BLaER1 treated with 17β-estradiol and CSF1 and Interleukin-3, amounts not matched to agents 10 nM and 100 nM (cell line): ENCODE results near the gene TRIM2.

Experiments used
- H3K27ac ChIP-seq, 11 experiments: shearing (Covaris generic); formaldehyde crosslinking; 2 replicates each; pipeline ENCODE4 v1.8.1; 2022
- H3K27me3 ChIP-seq, 11 experiments: shearing (Covaris generic); formaldehyde crosslinking; 2 replicates each; pipeline ENCODE4 v1.8.1; 2022
- H3K36me3 ChIP-seq, 11 experiments: shearing (Covaris generic); formaldehyde crosslinking; 2 replicates each; pipeline ENCODE4 v1.8.1; 2022
- H3K4me1 ChIP-seq, 10 experiments: shearing (Covaris generic); formaldehyde crosslinking; 2 replicates each; pipeline ENCODE4 v1.8.1; 2022
- H3K4me2 ChIP-seq, 11 experiments: shearing (Covaris generic); formaldehyde crosslinking; 2 replicates each; pipeline ENCODE4 v1.8.1; 2022
- H3K4me3 ChIP-seq, 10 experiments: shearing (Covaris generic); formaldehyde crosslinking; 2 replicates each; pipeline ENCODE4 v1.8.1; 2022
- H3K9ac ChIP-seq, 11 experiments: shearing (Covaris generic); formaldehyde crosslinking; 2 replicates each; pipeline ENCODE4 v1.8.1; 2022
- H3K9me3 ChIP-seq, 11 experiments: shearing (Covaris generic); formaldehyde crosslinking; replicated peaks in 1 of 11; 2 replicates each; pipeline ENCODE4 v1.8.1; 2022
- H4K20me1 ChIP-seq, 11 experiments: shearing (Covaris generic); formaldehyde crosslinking; 2 replicates each; pipeline ENCODE4 v1.8.1; 2022
- Cebpa-rat ChIP-seq, 11 experiments: shearing (Covaris generic); IDR thresholded peaks; 2 replicates each; pipeline ENCODE4 v1.8.1; 2022

The TRIM2 gene

DNA sequence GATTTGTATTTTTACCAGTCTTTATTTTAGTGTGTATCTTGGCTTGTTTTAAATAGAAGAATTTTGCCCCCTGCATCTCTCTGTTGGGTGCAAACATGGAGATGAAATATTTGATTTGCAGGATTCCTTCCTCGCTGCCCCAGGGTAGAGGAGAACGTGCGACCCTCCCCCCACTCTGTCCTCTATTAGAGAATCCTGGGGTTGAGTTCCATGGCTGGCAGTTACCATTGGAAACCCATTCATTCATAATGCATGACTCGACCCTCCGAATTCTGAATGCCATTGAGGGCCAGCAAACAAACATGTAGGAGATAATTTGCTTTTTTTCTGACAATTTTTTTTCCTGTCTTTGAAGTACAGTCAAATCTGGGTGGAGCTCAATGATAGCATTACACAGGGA is 53.7 kb downstream of the TRIM2 start:
- no peak overlapping the region for H3K4me3 ChIP-seq
- peaks cover 0 to 18% (median 6%) of the 10 kb centered on the region in 11 experiments; a peak in 12 of 22 replicates for H3K9me3 ChIP-seq

DNA sequence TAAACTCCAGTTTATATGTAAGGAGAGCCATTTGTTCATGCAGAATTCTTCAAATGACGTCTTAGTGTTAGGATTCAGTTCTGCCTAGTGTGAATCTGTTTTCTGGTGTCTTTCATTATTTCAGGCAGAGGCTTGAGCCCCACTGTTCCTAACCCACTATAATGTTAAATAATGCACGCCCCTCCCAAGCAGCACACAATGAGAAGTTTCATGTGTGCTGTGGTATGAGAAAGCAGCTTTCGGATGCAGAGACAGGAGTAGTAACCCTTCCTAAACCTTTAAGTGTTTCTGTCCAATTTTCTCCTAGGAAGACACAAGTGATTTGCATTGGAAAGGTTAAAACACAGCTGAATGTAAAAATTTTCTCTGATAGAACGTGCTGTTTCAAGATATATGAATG is 54.5 kb downstream of the TRIM2 start:
- H3K9ac ChIP-seq = no peak overlapping the region
- no peak overlapping the region for H3K4me2 ChIP-seq
- H3K27me3 ChIP-seq = no peaks in the 10 kb centered on the region
- no peaks in the 10 kb centered on the region for H3K36me3 ChIP-seq
- peaks cover 0 to 20% (median 6%) of the 10 kb centered on the region in 11 experiments; a peak in 12 of 22 replicates for H3K9me3 ChIP-seq
- H3K4me1 ChIP-seq = peaks cover 0 to 6% (median 0%) of the 10 kb centered on the region in 10 experiments; a peak in 2 of 20 replicates
- no peaks in the 10 kb centered on the region for H4K20me1 ChIP-seq
- H3K27ac ChIP-seq = no peak overlapping the region
- no peak overlapping the region for H3K4me3 ChIP-seq
- no peak for TF ChIP-seq Cebpa-rat (IDR thresholded peaks at IDR 0.05)

More for the DNA sequence above, 53.7 kb downstream of the TRIM2 start:
- no peaks in the 10 kb centered on the region for H3K27me3 ChIP-seq
- H4K20me1 ChIP-seq = no peaks in the 10 kb centered on the region
- no peak overlapping the region for H3K4me2 ChIP-seq
- peaks cover 0 to 6% (median 0%) of the 10 kb centered on the region in 10 experiments; a peak in 2 of 20 replicates for H3K4me1 ChIP-seq
- TF ChIP-seq Cebpa-rat (IDR thresholded peaks at IDR 0.05) = no peak
- no peaks in the 10 kb centered on the region for H3K36me3 ChIP-seq
- no peak overlapping the region for H3K9ac ChIP-seq
- H3K27ac ChIP-seq = no peak overlapping the region

DNA sequence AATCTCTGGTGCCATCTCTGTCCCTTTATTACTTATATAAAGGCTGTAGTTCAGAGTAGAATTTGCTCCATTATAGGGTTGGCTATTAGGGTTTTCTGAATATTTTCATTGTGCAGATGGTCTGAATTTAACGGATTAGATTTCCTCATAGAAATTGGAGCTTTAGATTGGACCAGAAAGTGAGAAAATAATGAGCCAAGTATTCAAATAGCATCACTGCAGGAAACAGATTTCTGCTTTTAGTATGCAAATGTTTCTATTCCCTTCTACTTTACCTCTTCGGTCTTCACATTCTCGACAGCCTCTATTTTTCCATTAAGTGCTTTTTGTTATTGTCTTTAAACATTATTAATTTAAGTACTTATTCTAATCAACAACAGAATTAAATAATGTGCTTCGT is 55.4 kb downstream of the TRIM2 start:
- H3K4me2 ChIP-seq = no peak overlapping the region

DNA sequence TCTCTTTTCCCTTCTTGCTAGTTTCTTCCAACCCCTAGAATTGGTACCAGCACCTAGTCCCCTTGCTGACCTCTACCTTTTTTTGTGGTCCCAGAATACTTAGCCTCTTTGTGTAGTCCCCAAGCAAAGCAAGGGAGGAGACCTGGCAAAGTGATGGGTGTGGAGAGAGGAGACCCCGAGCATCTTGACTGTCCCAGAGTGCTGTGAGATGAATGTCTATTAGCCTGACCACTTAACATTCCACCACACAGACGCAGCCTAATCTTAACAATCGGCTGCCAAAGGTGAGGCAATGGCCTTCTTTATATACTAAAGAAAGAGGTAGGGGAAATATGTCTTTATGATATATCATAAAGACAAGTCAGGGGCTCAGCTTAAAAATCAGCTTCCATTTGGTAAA is 55.9 kb downstream of the TRIM2 start:
- Histone ChIP-seq H3K4me1 (peaks cover 0 to 6% (median 0%) of the 10 kb centered on the region in 10 experiments; a peak in 2 of 20 replicates), H3K9ac (no peak overlapping the region)

More for the DNA sequence above, 55.4 kb downstream of the TRIM2 start:
- no peak overlapping the region for H3K9ac ChIP-seq
- no peaks in the 10 kb centered on the region for H4K20me1 ChIP-seq
- no peaks in the 10 kb centered on the region for H3K27me3 ChIP-seq
- H3K4me1 ChIP-seq = peaks cover 0 to 6% (median 0%) of the 10 kb centered on the region in 10 experiments; a peak in 2 of 20 replicates
- TF ChIP-seq Cebpa-rat (IDR thresholded peaks at IDR 0.05) = no peak
- H3K9me3 ChIP-seq = peaks cover 0 to 20% (median 6%) of the 10 kb centered on the region in 11 experiments; a peak in 12 of 22 replicates
- no peak overlapping the region for H3K4me3 ChIP-seq
- no peaks in the 10 kb centered on the region for H3K36me3 ChIP-seq
- no peak overlapping the region for H3K27ac ChIP-seq

DNA sequence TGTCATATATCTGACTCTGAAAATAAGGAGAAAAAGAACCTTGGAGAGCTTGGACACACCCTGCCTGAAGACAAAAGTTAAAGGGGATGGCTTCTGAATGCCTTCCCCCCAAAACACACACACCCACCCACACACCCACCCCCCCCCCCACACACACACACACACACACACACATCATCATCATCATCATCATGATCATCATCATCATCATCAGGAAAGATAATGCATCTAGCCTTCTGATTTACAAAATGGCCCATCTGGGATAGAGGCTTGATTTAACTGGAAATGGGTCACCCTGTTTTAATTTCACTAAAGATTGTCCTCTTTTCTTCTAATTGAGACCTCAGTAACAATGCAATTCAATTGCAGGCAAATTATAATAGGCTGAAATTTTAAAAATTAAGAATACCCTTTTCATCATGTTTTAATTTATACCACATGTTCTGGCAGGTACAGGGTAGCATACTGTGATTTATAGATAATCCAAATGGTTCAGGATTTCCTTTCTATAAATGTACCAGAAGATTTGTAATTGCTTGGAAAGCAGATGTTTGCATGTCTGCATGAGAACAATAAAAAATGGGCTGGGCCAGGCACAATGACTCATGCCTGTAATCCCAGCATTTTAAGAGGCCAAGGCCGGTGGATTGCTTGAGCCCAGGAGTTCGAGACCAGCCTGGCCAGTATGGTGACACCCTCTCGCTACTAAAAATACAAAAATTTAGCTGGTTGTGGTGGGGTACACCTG is 56.5 kb downstream of the TRIM2 start:
- no peak for TF ChIP-seq Cebpa-rat (IDR thresholded peaks at IDR 0.05)
- Histone ChIP-seq H3K4me1 (peaks cover 0 to 6% (median 0%) of the 10 kb centered on the region in 10 experiments; a peak in 2 of 20 replicates), H3K36me3 (no peaks in the 10 kb centered on the region), H3K27ac (no peak overlapping the region), H3K4me3 (no peak overlapping the region), H3K9ac (no peak overlapping the region), H4K20me1 (no peaks in the 10 kb centered on the region), H3K27me3 (no peaks in the 10 kb centered on the region), H3K4me2 (no peak overlapping the region), H3K9me3 (peaks cover 0 to 20% (median 6%) of the 10 kb centered on the region in 11 experiments; a peak in 12 of 22 replicates)

More for the DNA sequence above, 55.9 kb downstream of the TRIM2 start:
- H3K27me3 ChIP-seq = no peaks in the 10 kb centered on the region
- H3K4me2 ChIP-seq = no peak overlapping the region
- peaks cover 0 to 20% (median 6%) of the 10 kb centered on the region in 11 experiments; a peak in 12 of 22 replicates for H3K9me3 ChIP-seq
- no peaks in the 10 kb centered on the region for H4K20me1 ChIP-seq
- no peaks in the 10 kb centered on the region for H3K36me3 ChIP-seq
- H3K27ac ChIP-seq = no peak overlapping the region
- no peak overlapping the region for H3K4me3 ChIP-seq
- no peak for TF ChIP-seq Cebpa-rat (IDR thresholded peaks at IDR 0.05)

DNA sequence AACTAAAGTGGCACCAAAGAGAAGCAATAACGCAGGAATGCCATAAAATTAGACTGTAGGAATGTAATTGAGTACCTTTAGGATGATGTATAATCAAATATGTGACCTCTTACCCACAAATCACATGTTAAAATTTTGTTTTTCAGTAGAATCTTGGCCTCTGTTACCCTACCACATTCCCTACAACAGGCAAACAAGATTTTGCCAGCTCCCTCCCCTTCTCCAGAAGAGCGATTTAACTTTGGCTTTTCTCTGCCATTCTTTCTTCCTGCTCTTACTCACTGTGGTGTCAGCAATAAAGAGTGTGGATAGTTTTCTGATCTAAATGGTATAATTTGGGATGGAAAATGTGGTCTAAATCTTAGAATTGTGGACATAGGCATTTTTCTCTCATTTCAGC is 57.2 kb downstream of the TRIM2 start:
- H3K9ac ChIP-seq = no peak overlapping the region
- TF ChIP-seq Cebpa-rat (IDR thresholded peaks at IDR 0.05) = no peak

DNA sequence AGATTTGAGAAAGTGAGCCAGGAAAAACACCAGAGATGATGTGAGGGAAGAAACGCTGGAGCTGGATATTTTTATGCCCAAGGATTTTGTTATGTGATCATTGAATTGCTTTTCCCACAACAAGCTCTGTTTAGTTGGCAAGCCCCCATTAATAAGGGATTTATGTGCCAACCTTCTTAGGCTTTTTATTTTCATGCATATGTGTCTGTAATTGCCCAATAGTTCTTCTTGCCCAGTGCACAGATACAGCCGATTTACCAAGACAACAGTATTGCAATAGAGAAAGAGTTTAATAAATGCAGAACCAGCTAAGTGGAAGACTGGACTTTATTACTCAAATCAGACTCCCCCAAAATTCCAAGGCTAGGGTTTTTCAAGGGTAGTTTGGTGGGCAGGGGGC is 57.7 kb downstream of the TRIM2 start:
- no peak overlapping the region for H3K4me2 ChIP-seq
- H3K4me3 ChIP-seq = no peak overlapping the region
- peaks cover 0 to 4% (median 0%) of the 10 kb centered on the region in 10 experiments; a peak in 2 of 20 replicates for H3K4me1 ChIP-seq
- no peak overlapping the region for H3K9ac ChIP-seq
- no peak overlapping the region for H3K27ac ChIP-seq
- peaks cover 0 to 20% (median 6%) of the 10 kb centered on the region in 11 experiments; a peak in 12 of 22 replicates for H3K9me3 ChIP-seq
- no peak for TF ChIP-seq Cebpa-rat (IDR thresholded peaks at IDR 0.05)
- no peaks in the 10 kb centered on the region for H3K27me3 ChIP-seq
- H4K20me1 ChIP-seq = no peaks in the 10 kb centered on the region
- no peaks in the 10 kb centered on the region for H3K36me3 ChIP-seq

More for the DNA sequence above, 57.2 kb downstream of the TRIM2 start:
- Histone ChIP-seq H3K4me3 (no peak overlapping the region), H3K4me2 (no peak overlapping the region), H3K36me3 (no peaks in the 10 kb centered on the region), H3K27me3 (no peaks in the 10 kb centered on the region), H4K20me1 (no peaks in the 10 kb centered on the region), H3K27ac (no peak overlapping the region), H3K9me3 (peaks cover 0 to 20% (median 6%) of the 10 kb centered on the region in 11 experiments; a peak in 12 of 22 replicates), H3K4me1 (peaks cover 0 to 6% (median 0%) of the 10 kb centered on the region in 10 experiments; a peak in 2 of 20 replicates)

DNA sequence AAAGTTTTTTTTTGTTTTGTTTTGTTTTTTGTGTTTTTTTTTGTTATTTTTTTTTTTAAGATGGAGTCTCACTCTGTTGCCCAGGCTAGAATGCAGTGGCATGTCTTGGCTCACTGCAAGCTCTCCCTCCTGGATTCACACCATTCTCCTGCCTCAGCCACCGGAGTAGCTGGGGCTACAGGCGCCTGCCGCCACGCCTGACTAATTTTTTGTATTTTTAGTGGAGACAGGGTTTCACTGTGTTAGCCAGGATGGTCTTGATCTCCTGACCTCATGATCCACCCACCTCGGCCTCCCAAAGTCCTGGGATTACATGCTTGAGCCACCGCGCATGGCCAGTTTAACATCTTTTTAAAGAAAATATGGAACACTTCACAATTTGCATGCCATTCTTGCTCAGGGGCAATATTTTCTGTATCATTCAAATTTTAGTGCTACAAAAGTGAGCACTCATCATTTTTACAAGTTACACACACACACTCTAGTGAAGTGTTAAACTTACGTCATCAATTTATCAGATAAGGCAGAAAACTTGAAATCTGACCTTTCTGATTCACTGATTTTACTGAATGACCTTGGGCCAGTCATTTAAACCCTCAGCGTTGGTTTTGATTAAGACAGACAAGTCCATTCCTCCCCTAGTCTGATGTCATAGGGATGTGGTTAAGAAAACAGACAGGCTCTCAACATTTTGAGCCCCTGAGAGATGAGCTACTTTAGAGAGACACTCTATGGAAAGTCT is 61.2 kb downstream of the TRIM2 start:
- H3K4me1 ChIP-seq = 0 out of 20 replicates have a peak, but pooled peaks cover 0 to 5% (median 0%) of the 10 kb centered on the region in 10 experiments
- no peak overlapping the region for H3K27ac ChIP-seq
- H3K4me2 ChIP-seq = no peak overlapping the region
- H3K9me3 ChIP-seq = peaks cover 0 to 20% (median 6%) of the 10 kb centered on the region in 11 experiments; a peak in 12 of 22 replicates
- H3K9ac ChIP-seq = no peak overlapping the region
- H3K4me3 ChIP-seq = no peak overlapping the region
- H4K20me1 ChIP-seq = no peaks in the 10 kb centered on the region
- no peaks in the 10 kb centered on the region for H3K27me3 ChIP-seq
- TF ChIP-seq Cebpa-rat (IDR thresholded peaks at IDR 0.05) = no peak
- no peaks in the 10 kb centered on the region for H3K36me3 ChIP-seq

DNA sequence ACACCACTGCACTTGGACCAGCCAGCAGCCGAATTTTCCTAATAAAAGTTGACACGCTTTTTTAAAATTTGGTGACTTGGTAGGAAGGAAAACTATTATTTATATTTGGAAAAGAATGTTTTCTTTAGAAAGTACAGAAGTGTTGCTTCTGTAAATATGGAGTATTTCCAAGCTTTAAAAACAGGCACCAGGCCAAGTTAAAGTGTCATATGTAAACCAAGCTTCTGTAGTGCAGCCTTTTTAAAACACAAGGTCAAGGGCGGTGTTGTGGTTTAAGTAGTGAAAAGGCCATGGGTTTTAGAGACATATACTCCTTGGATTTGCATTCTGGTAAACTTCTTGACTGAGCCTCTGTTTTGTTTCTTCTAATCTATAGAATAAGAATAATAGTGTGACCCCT is 62.7 kb downstream of the TRIM2 start:
- H3K4me2 ChIP-seq = no peak overlapping the region
- H4K20me1 ChIP-seq = no peaks in the 10 kb centered on the region
- H3K9ac ChIP-seq = no peak overlapping the region
- H3K4me1 ChIP-seq = 0 out of 20 replicates have a peak, but pooled peaks cover 0 to 5% (median 0%) of the 10 kb centered on the region in 10 experiments
- peaks cover 0 to 12% (median 4%) of the 10 kb centered on the region in 11 experiments; a peak in 12 of 22 replicates for H3K9me3 ChIP-seq
- no peaks in the 10 kb centered on the region for H3K27me3 ChIP-seq
- TF ChIP-seq Cebpa-rat (IDR thresholded peaks at IDR 0.05) = no peak
- no peaks in the 10 kb centered on the region for H3K36me3 ChIP-seq
- H3K4me3 ChIP-seq = no peak overlapping the region
- no peak overlapping the region for H3K27ac ChIP-seq
